K562 (cell line): ENCODE results near the gene VDAC2. TPM values are rescaled to one million over a fixed set of nuclear protein-coding genes. Genes with fewer than 3 reads are reported as not detected.

ENCODE experiments used
- ELF1 ChIP-seq: fragments of 200-800 bp; sonication (Bioruptor generic); IDR thresholded peaks from 2 replicates; pipeline ENCODE4 v1.6.1; 2016; ENCODE audit warnings: missing genetic modification characterization, missing compliant biosample characterization
- GATAD2A ChIP-seq: fragments of 450-650 bp; IDR thresholded peaks from 2 replicates; pipeline ENCODE4 v1.6.1; 2017
- KDM5B ChIP-seq: fragments of 200-600 bp; sonication (generic); IDR thresholded peaks from 2 replicates; pipeline ENCODE4 v1.6.1; 2012; ENCODE audit warnings: low read depth, mild to moderate bottlenecking, moderate library complexity, low read length, control low read depth, inconsistent platforms; ENCODE audit not compliant: insufficient replicate concordance
- MCM7 ChIP-seq, 2 experiments: fragments of 450-650 bp; IDR thresholded peaks; 2 replicates each; pipeline ENCODE4 v1.6.1; 2016 to 2018
- NCOA6 ChIP-seq: fragments of 450-650 bp; IDR thresholded peaks from 2 replicates; pipeline ENCODE4 v1.6.1; 2017; ENCODE audit warnings: mild to moderate bottlenecking
- NFIC ChIP-seq: fragments of 450-650 bp; IDR thresholded peaks from 2 replicates; pipeline ENCODE4 v1.6.1; 2017; ENCODE audit warnings: mild to moderate bottlenecking, inconsistent platforms
- RBM22 ChIP-seq: fragments of 200-400 bp; formaldehyde crosslinking; IDR thresholded peaks from 2 replicates; pipeline ENCODE4 v1.6.1; 2018; ENCODE audit warnings: low read length, low read depth; ENCODE audit not compliant: poor library complexity, severe bottlenecking
- RBM34 ChIP-seq: fragments of 200-400 bp; formaldehyde crosslinking; IDR thresholded peaks from 2 replicates; pipeline ENCODE4 v1.6.1; 2018; ENCODE audit warnings: low read length, borderline replicate concordance; ENCODE audit not compliant: insufficient read depth
- SAFB2 ChIP-seq: fragments of 200-400 bp; formaldehyde crosslinking; IDR thresholded peaks from 2 replicates; pipeline ENCODE4 v1.6.1; 2018; ENCODE audit warnings: borderline replicate concordance, low read length, low read depth, moderate library complexity; ENCODE audit not compliant: severe bottlenecking
- ZNF324 ChIP-seq: fragments of 250-450 bp; sonication (Bioruptor Pico); IDR thresholded peaks from 2 replicates; pipeline ENCODE4 v1.4.0; 2020; ENCODE audit warnings: mild to moderate bottlenecking
- ZSCAN32 ChIP-seq: fragments of 450-650 bp; formaldehyde crosslinking; IDR thresholded peaks from 2 replicates; pipeline ENCODE4 v1.4.0; 2020; ENCODE audit warnings: mild to moderate bottlenecking, moderate library complexity
- polyA plus RNA-seq, 8 experiments: library from polyadenylated mRNA; depleted of rRNA in 4 of 8; stranded (reverse) in 5 of 8; unstranded in 3 of 8; fragments of >200 nt; fragmentation: Nextera tagmentation in 2 of 8; fragmentation: Illumina TruSeq in 1 of 8; extraction: Ambion mirVana in 2 of 8; extraction: Trizol in 1 of 8; gene quantifications; 2 replicates each; pipeline versions ENCODE4 v1.2.1 to v1.2.3, GENCODE V29; 2011 to 2014; ENCODE audit warnings: inconsistent platforms in 1 of 8, missing spikeins in 1 of 8
- total RNA-seq, 7 experiments: library from RNA; depleted of rRNA in 6 of 7; stranded (reverse); fragments of >200 nt in 6 of 7; fragmentation: Illumina TruSeq in 2 of 7; extraction: Trizol in 2 of 7; gene quantifications; 2 replicates each; pipeline versions ENCODE4 v1.2.1 to v1.2.3, GENCODE V29; 2011 to 2021; ENCODE audit warnings: low replicate concordance in 1 of 7
- TF ChIP-seq, protein P1 (sequence below): fragments of 200-800 bp; sonication (Bioruptor generic); IDR thresholded peaks from 2 replicates; pipeline ENCODE4 v1.6.1; 2016; ENCODE audit warnings: missing genetic modification characterization, missing compliant biosample characterization
- TF ChIP-seq, protein P2 (sequence below): fragments of 450-650 bp; formaldehyde crosslinking; IDR thresholded peaks from 2 replicates; pipeline ENCODE4 v1.4.0; 2022; ENCODE audit warnings: mild to moderate bottlenecking, moderate library complexity
- TF ChIP-seq, protein P3 (sequence below): sonication (generic); formaldehyde crosslinking; IDR thresholded peaks from 2 replicates; pipeline ENCODE4 v1.8.1; 2023; ENCODE audit warnings: missing genetic modification reagents, mild to moderate bottlenecking, borderline replicate concordance
- TF ChIP-seq, protein P4 (sequence below): fragments of 450-650 bp; IDR thresholded peaks from one replicate; pipeline ENCODE4 v1.6.1; 2018; ENCODE audit warnings: mild to moderate bottlenecking, moderate library complexity; ENCODE audit not compliant: partially characterized antibody

Gene VDAC2
- total and polyA plus RNA-seq, 9 of the 15 experiments (the other 6 are each of a cell fraction or from before 2014, with no cell fraction given) = 139 to 450 (median 250) TPM

DNA sequence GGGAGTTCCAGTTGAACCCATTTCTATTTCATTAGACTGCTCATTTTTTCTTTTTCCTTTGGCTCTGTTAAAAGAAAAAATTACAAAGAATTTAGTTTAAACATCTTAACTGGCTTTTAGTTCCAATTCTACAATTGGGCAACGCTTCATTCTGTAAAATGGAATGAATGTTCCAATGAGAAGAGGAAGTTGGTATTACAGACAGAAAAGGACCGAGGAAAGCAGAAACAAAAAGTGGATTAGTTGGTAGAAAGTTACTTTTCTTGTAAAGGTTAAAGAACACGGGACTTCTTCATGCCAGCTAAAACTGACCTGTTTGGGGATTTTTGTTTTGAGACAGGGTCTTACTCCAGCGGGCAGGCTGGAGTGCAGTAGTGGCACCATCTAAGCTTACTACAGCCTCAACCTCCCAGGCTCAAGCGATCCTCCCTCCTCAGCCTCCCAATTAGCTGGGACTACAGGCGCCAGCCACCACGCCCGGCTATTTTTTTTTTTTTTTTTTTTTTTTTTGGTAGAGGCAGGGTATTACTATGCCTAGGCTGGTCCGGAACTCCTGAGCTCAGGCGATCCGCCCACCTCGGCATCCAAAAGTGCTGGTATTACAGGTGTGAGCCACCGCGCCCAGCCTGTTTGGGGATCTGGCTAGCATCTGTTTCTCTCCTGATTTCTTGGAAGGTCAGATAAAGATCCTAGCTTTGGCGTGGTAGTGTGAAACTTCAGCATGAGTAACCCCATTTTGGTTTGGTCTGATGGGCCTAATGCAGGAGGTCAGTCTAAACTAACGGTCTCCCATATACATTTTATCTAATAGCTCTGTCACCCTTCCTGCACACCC, 1.3 kb upstream of the VDAC2 start (continued):
- TF ChIP-seq, protein P1, sequence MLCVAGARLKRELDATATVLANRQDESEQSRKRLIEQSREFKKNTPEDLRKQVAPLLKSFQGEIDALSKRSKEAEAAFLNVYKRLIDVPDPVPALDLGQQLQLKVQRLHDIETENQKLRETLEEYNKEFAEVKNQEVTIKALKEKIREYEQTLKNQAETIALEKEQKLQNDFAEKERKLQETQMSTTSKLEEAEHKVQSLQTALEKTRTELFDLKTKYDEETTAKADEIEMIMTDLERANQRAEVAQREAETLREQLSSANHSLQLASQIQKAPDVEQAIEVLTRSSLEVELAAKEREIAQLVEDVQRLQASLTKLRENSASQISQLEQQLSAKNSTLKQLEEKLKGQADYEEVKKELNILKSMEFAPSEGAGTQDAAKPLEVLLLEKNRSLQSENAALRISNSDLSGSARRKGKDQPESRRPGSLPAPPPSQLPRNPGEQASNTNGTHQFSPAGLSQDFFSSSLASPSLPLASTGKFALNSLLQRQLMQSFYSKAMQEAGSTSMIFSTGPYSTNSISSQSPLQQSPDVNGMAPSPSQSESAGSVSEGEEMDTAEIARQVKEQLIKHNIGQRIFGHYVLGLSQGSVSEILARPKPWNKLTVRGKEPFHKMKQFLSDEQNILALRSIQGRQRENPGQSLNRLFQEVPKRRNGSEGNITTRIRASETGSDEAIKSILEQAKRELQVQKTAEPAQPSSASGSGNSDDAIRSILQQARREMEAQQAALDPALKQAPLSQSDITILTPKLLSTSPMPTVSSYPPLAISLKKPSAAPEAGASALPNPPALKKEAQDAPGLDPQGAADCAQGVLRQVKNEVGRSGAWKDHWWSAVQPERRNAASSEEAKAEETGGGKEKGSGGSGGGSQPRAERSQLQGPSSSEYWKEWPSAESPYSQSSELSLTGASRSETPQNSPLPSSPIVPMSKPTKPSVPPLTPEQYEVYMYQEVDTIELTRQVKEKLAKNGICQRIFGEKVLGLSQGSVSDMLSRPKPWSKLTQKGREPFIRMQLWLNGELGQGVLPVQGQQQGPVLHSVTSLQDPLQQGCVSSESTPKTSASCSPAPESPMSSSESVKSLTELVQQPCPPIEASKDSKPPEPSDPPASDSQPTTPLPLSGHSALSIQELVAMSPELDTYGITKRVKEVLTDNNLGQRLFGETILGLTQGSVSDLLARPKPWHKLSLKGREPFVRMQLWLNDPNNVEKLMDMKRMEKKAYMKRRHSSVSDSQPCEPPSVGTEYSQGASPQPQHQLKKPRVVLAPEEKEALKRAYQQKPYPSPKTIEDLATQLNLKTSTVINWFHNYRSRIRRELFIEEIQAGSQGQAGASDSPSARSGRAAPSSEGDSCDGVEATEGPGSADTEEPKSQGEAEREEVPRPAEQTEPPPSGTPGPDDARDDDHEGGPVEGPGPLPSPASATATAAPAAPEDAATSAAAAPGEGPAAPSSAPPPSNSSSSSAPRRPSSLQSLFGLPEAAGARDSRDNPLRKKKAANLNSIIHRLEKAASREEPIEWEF (CRISPR knock-in tag) = peak; percentile 97
- TF ChIP-seq ZNF324 (CRISPR knock-in tag) (peak; percentile 67; the same call in 1 of the 2 replicates), KDM5B (no peak), ELF1 (tag) (no peak), RBM22 (no peak), NCOA6 (no peak), NFIC (no peak), MCM7 (IDR thresholded peaks at IDR 0.05) (no peak), SAFB2 (no peak), RBM34 (no peak), ZSCAN32 (CRISPR knock-in tag) (no peak), GATAD2A (peak; percentile 46; the same call in 1 of the 2 replicates)
- TF ChIP-seq, protein P2, sequence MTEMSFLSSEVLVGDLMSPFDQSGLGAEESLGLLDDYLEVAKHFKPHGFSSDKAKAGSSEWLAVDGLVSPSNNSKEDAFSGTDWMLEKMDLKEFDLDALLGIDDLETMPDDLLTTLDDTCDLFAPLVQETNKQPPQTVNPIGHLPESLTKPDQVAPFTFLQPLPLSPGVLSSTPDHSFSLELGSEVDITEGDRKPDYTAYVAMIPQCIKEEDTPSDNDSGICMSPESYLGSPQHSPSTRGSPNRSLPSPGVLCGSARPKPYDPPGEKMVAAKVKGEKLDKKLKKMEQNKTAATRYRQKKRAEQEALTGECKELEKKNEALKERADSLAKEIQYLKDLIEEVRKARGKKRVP (CRISPR knock-in tag) = peak; percentile 80
- TF ChIP-seq, protein P3, sequence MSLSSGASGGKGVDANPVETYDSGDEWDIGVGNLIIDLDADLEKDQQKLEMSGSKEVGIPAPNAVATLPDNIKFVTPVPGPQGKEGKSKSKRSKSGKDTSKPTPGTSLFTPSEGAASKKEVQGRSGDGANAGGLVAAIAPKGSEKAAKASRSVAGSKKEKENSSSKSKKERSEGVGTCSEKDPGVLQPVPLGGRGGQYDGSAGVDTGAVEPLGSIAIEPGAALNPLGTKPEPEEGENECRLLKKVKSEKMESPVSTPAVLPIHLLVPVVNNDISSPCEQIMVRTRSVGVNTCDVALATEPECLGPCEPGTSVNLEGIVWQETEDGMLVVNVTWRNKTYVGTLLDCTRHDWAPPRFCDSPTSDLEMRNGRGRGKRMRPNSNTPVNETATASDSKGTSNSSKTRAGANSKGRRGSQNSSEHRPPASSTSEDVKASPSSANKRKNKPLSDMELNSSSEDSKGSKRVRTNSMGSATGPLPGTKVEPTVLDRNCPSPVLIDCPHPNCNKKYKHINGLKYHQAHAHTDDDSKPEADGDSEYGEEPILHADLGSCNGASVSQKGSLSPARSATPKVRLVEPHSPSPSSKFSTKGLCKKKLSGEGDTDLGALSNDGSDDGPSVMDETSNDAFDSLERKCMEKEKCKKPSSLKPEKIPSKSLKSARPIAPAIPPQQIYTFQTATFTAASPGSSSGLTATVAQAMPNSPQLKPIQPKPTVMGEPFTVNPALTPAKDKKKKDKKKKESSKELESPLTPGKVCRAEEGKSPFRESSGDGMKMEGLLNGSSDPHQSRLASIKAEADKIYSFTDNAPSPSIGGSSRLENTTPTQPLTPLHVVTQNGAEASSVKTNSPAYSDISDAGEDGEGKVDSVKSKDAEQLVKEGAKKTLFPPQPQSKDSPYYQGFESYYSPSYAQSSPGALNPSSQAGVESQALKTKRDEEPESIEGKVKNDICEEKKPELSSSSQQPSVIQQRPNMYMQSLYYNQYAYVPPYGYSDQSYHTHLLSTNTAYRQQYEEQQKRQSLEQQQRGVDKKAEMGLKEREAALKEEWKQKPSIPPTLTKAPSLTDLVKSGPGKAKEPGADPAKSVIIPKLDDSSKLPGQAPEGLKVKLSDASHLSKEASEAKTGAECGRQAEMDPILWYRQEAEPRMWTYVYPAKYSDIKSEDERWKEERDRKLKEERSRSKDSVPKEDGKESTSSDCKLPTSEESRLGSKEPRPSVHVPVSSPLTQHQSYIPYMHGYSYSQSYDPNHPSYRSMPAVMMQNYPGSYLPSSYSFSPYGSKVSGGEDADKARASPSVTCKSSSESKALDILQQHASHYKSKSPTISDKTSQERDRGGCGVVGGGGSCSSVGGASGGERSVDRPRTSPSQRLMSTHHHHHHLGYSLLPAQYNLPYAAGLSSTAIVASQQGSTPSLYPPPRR (CRISPR knock-in tag) = no peak
- TF ChIP-seq, protein P4, sequence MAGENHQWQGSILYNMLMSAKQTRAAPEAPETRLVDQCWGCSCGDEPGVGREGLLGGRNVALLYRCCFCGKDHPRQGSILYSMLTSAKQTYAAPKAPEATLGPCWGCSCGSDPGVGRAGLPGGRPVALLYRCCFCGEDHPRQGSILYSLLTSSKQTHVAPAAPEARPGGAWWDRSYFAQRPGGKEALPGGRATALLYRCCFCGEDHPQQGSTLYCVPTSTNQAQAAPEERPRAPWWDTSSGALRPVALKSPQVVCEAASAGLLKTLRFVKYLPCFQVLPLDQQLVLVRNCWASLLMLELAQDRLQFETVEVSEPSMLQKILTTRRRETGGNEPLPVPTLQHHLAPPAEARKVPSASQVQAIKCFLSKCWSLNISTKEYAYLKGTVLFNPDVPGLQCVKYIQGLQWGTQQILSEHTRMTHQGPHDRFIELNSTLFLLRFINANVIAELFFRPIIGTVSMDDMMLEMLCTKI = no peak
